GM12878 (cell line): ENCODE measurements around the gene VARS2. TPM values are rescaled to one million over a fixed set of nuclear protein-coding genes. Genes with fewer than 3 reads are reported as not detected.
A peak's percentile ranks its signal among the peaks of the same experiment; 100 is the strongest.

Source experiments
- ATAC-seq: fragments of 200-7000 bp; cut with Tn5 transposase; 3 replicates; pipeline ENCODE4 v1.9.1; 2020; ENCODE audit warnings: mild to moderate bottlenecking, moderate library complexity
- BruUV-seq: library from RNA; stranded (reverse); fragments of 400-500 nt; replicated peaks from 2 replicates; lab custom pipeline; 2021; lab: Mats Ljungman, UMichigan
- CTCF ChIA-PET: fragments of 300-600 bp; sonication (Branson Sonifier 250); formaldehyde crosslinking; extraction: SDS; loops from one replicate; lab custom pipeline; 2021; ENCODE audit warnings: inconsistent platforms; lab: Yijun Ruan, JAX
- POLR2A ChIA-PET: fragments of 350-600 bp; formaldehyde crosslinking; extraction: SDS; loops from one replicate; lab custom pipeline; 2021; ENCODE audit warnings: inconsistent platforms; lab: Charles Lee
- RAD21 ChIA-PET: fragments of 300-600 bp; sonication (Branson Sonifier 250); formaldehyde crosslinking; loops from one replicate; lab custom pipeline; 2023; ENCODE audit warnings: antibody characterized with exemption; ENCODE audit not compliant: unreplicated experiment; lab: Charles Lee
- SMC1A ChIA-PET: fragments of 300-600 bp; sonication (Branson Sonifier 250); formaldehyde crosslinking; loops from one replicate; lab custom pipeline; 2023; ENCODE audit not compliant: unreplicated experiment, uncharacterized antibody; lab: Charles Lee
- DNase-seq: peaks from one replicate; pipeline ENCODE4 v3.0.0-alpha.2; 2011; ENCODE audit warnings: low read depth, low spot score
- FAIRE-seq: peaks from 3 replicates; lab custom pipeline; 2011; peaks lifted over from hg19 to GRCh38; lab: Jason Lieb, UNC
- H2AFZ ChIP-seq: 2 replicates; pipeline ENCODE4 v1.6.0; 2011; ENCODE audit warnings: low read depth, low read length, control low read depth; ENCODE audit not compliant: control insufficient read depth
- H3K27ac ChIP-seq: 2 replicates; pipeline ENCODE4 v1.5.1; 2011; ENCODE audit warnings: control low read depth; ENCODE audit not compliant: control insufficient read depth, insufficient read depth
- H3K27me3 ChIP-seq, 2 experiments: replicated peaks in 1 of 2; 2 replicates each; pipeline versions ENCODE4 v1.6.0 to v1.6.1; 2011; ENCODE audit warnings: low read length in 1 of 2; ENCODE audit not compliant: control insufficient read depth in 2 of 2, insufficient read depth in 2 of 2
- H3K36me3 ChIP-seq, 2 experiments: 2 replicates each; pipeline ENCODE4 v1.5.1; 2011; ENCODE audit warnings: low read length in 1 of 2; ENCODE audit not compliant: control insufficient read depth in 2 of 2, insufficient read depth in 2 of 2
- H3K4me1 ChIP-seq: 2 replicates; pipeline ENCODE4 v1.6.1; 2011; ENCODE audit warnings: mild to moderate bottlenecking, low read length, moderate library complexity, mixed read lengths; ENCODE audit not compliant: control insufficient read depth, insufficient read depth
- H3K4me2 ChIP-seq: 2 replicates; pipeline ENCODE4 v1.6.0; 2011; ENCODE audit warnings: control low read depth; ENCODE audit not compliant: control insufficient read depth, insufficient read depth
- H3K4me3 ChIP-seq: fragments of 200-600 bp; sonication (generic); 2 replicates; pipeline ENCODE4 v1.5.1; 2016
- H3K79me2 ChIP-seq: 2 replicates; pipeline ENCODE4 v1.6.0; 2011; ENCODE audit warnings: low read length; ENCODE audit not compliant: control insufficient read depth, insufficient read depth
- H3K9ac ChIP-seq: 2 replicates; pipeline ENCODE4 v1.8.0; 2011; ENCODE audit warnings: low read length, control low read depth, mixed read lengths; ENCODE audit not compliant: control insufficient read depth, insufficient read depth
- H3K9me3 ChIP-seq: replicated peaks from 3 replicates; pipeline ENCODE4 v1.5.1; 2011; ENCODE audit warnings: mild to moderate bottlenecking, low read length; ENCODE audit not compliant: control insufficient read depth, insufficient read depth
- H4K20me1 ChIP-seq: 2 replicates; pipeline ENCODE4 v1.6.0; 2011; ENCODE audit not compliant: control insufficient read depth, insufficient read depth
- BCL3 ChIP-seq: IDR thresholded peaks from 2 replicates; pipeline ENCODE4 v1.6.1; 2011; ENCODE audit warnings: borderline replicate concordance, low read depth, mild to moderate bottlenecking, moderate library complexity, low read length; ENCODE audit not compliant: insufficient read depth, poor library complexity, severe bottlenecking
- CHD2 ChIP-seq: IDR thresholded peaks from 2 replicates; pipeline ENCODE4 v1.6.1; 2011; ENCODE audit warnings: low read depth, low read length, improper control_type of control experiment, borderline replicate concordance
- FOS ChIP-seq: IDR thresholded peaks from 3 replicates; pipeline ENCODE4 v1.6.1; 2011; ENCODE audit warnings: borderline replicate concordance; ENCODE audit not compliant: insufficient read length; ENCODE audit errors: extremely low read depth
- FOXK2 ChIP-seq: fragments of 450-650 bp; IDR thresholded peaks from 2 replicates; pipeline ENCODE4 v1.6.1; 2017; ENCODE audit warnings: mild to moderate bottlenecking, moderate library complexity
- HCFC1 ChIP-seq: fragments of 150-350 bp; IDR thresholded peaks from 2 replicates; pipeline ENCODE4 v1.6.1; 2014; ENCODE audit warnings: low read length
- HDAC2 ChIP-seq: fragments of 200-600 bp; sonication (generic); IDR thresholded peaks from 2 replicates; pipeline ENCODE4 v1.6.1; 2017
- IKZF2 ChIP-seq, 2 experiments: fragments of 450-650 bp; IDR thresholded peaks; 2 replicates each; pipeline ENCODE4 v1.6.1; 2017; ENCODE audit warnings: mild to moderate bottlenecking in 2 of 2, moderate library complexity in 2 of 2
- LARP7 ChIP-seq: fragments of 450-650 bp; IDR thresholded peaks from 2 replicates; pipeline ENCODE4 v1.6.1; 2017; ENCODE audit warnings: mild to moderate bottlenecking
- NR2C2 ChIP-seq: IDR thresholded peaks from 2 replicates; pipeline ENCODE4 v1.6.1; 2011; ENCODE audit warnings: borderline replicate concordance, low read depth; ENCODE audit not compliant: control insufficient read depth, insufficient read length
- PKNOX1 ChIP-seq: fragments of 450-650 bp; IDR thresholded peaks from 2 replicates; pipeline ENCODE4 v1.6.1; 2016; ENCODE audit warnings: mild to moderate bottlenecking
- POLR2AphosphoS5 ChIP-seq: IDR thresholded peaks from 2 replicates; pipeline ENCODE4 v1.6.1; 2011; ENCODE audit warnings: mild to moderate bottlenecking, low read length, inconsistent platforms
- STAT1 ChIP-seq: fragments of 450-650 bp; conservative IDR thresholded peaks from 2 replicates; pipeline ENCODE4 v1.6.1; 2014; ENCODE audit warnings: antibody characterized with exemption, mild to moderate bottlenecking
- SUPT20H ChIP-seq: IDR thresholded peaks from 2 replicates; pipeline ENCODE4 v1.6.1; 2011; ENCODE audit warnings: low read depth, mild to moderate bottlenecking, low read length, moderate library complexity, borderline replicate concordance; ENCODE audit not compliant: control insufficient read depth
- TCF7 ChIP-seq: IDR thresholded peaks from 2 replicates; pipeline ENCODE4 v1.6.1; 2014; ENCODE audit warnings: antibody characterized with exemption, borderline replicate concordance
- in situ Hi-C: fragments of 300-500 bp; cut with MboI; formaldehyde crosslinking; loops from 9 replicates; pipeline ENCODE4 v1.14.3; 2018; ENCODE audit warnings: mixed read lengths
- intact Hi-C: fragments of 100-400 bp; cut with micrococcal nuclease; formaldehyde crosslinking; loops from one replicate; pipeline ENCODE4 v1.14.2; 2022; ENCODE audit not compliant: unreplicated experiment
- polyA plus RNA-seq, 11 experiments: library from polyadenylated mRNA; depleted of rRNA in 4 of 11; unstranded in 6 of 11; stranded (reverse) in 5 of 11; fragments of >200 nt; fragmentation: Nextera tagmentation in 4 of 11; fragmentation: Illumina TruSeq in 1 of 11; extraction: Ambion mirVana in 4 of 11; extraction: Trizol in 1 of 11; gene quantifications; 1 replicate in 1 of 11; 2 replicates in 10 of 11; pipeline versions ENCODE4 v1.2.1 to v1.2.3, GENCODE V29; 2011 to 2016; ENCODE audit warnings: inconsistent platforms in 2 of 11, missing spikeins in 2 of 11, low read depth in 1 of 11
- total RNA-seq, 4 experiments: library from RNA; depleted of rRNA in 3 of 4; stranded (reverse); fragments of >200 nt in 3 of 4; fragmentation: Illumina TruSeq in 1 of 4; extraction: Trizol in 1 of 4; gene quantifications; 2 replicates each; pipeline versions ENCODE4 v1.2.1 to v1.2.3, GENCODE V29; 2013 to 2021

The VARS2 gene
- total and polyA plus RNA-seq, 10 of the 15 experiments (the other 5 are each of a cell fraction or from before 2014, with no cell fraction given): 3.8 to 70.7 (median 49.1) TPM

DNA sequence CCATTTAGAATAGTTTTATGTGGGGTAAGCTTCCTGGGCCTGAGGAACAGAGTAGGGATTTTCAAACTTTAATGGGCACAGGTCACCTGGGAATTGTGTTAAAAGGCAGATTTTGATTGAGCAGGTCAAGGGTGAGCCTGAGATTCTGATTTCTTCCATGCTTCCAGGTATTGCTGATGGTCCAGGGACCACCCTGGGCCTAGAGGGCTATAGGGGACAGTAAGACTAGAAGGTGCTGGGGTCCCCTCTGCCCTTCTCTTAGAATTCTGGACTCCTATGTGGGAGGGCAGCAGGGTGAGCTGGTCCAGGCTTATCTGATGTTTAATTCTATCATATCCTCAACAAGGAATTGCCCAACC is 27.2 kb upstream of the VARS2 start:
- H3K79me2 ChIP-seq: peaks cover 10% of the 10 kb centered on the region

More for the DNA sequence above, 27.2 kb upstream of the VARS2 start:
- POLR2A ChIA-PET: interaction anchor here (1.3 kb wide), 1 partner anchor 23 kb away, joined by 3 read pairs; no protein-coding TSS in a partner anchor
- Histone ChIP-seq H3K27me3 (no peaks in the 10 kb centered on the region), H4K20me1 (no peaks in the 10 kb centered on the region), H3K27ac (no peak overlapping the region), H3K4me3 (no peak overlapping the region), H2AFZ (no peak overlapping the region), H3K9me3 (no peaks in the 10 kb centered on the region), H3K4me1 (peaks cover 34% of the 10 kb centered on the region), H3K9ac (0 out of 2 replicates have a peak overlapping the region, but pooled peaks have one; percentile 2), H3K4me2 (peak overlapping the region; percentile 99; the same call in 1 of the 2 replicates), H3K36me3 (peaks cover 0 to 6% of the 10 kb centered on the region in 2 experiments; a peak in 3 of 4 replicates)
- CTCF ChIA-PET: interaction anchor here (0.8 to 6.7 kb wide), 3 partner anchors 15 to 165 kb away, joined by 3 to 71 read pairs (median 7); partner anchors contain the start of gene VARS2
- TF ChIP-seq HDAC2 (no peak), LARP7 (no peak), NR2C2 (no peak), TCF7 (no peak), POLR2AphosphoS5 (no peak), STAT1 (no peak), SUPT20H (no peak), CHD2 (no peak), BCL3 (no peak), FOXK2 (no peak), IKZF2 (IDR thresholded peaks at IDR 0.05) (no peak), FOS (no peak), PKNOX1 (no peak), HCFC1 (no peak)
- FAIRE-seq: no peak
- no peak for ATAC-seq
- RAD21 ChIA-PET: interaction anchor here (0.5 to 9.6 kb wide), 2 partner anchors 27 to 239 kb away, joined by 3 to 138 read pairs; partner anchors contain the start of gene VARS2
- no TSS peak for BruUV-seq
- SMC1A ChIA-PET: interaction anchor here (0.6 to 4.9 kb wide), 4 partner anchors 14 to 283 kb away, joined by 3 to 40 read pairs (median 4); partner anchors contain the start of gene VARS2
- no peak for DNase-seq
- in situ Hi-C loops (no loop called here), intact Hi-C loops (no loop called here)
